HEK293 (cell line): ENCODE data around the gene CFAP221.

Experiments used
- CTCF ChIA-PET: fragments of 350-600 bp; formaldehyde crosslinking; extraction: SDS; loops from one replicate; lab custom pipeline; 2021; ENCODE audit warnings: antibody characterized with exemption; lab: Yijun Ruan, JAX
- POLR2A ChIA-PET: fragments of 300-600 bp; formaldehyde crosslinking; extraction: SDS; loops from one replicate; lab custom pipeline; 2020; ENCODE audit warnings: antibody characterized with exemption, inconsistent platforms; lab: Yijun Ruan, JAX
- H3K27ac ChIP-seq: fragments of 200-500 bp; sonication (Bioruptor generic); 2 replicates; pipeline ENCODE4 v1.5.1; 2014; ENCODE audit warnings: low read depth, low read length, control low read depth, inconsistent platforms; ENCODE audit errors: extremely low read depth
- H3K36me3 ChIP-seq, 2 experiments: fragments of 200-500 bp in 1 of 2; sonication (Bioruptor generic) in 1 of 2; 1 replicate in 1 of 2; 2 replicates in 1 of 2; pipeline ENCODE4 v1.5.1; 2014 to 2017; ENCODE audit warnings: inconsistent platforms in 2 of 2, low read length in 2 of 2; ENCODE audit not compliant: control insufficient read depth in 2 of 2, insufficient read depth in 1 of 2
- H3K4me1 ChIP-seq: fragments of 200-500 bp; sonication (Bioruptor generic); 2 replicates; pipeline ENCODE4 v1.5.1; 2014; ENCODE audit warnings: mild to moderate bottlenecking, low read length, inconsistent platforms; ENCODE audit not compliant: control insufficient read depth, insufficient read depth
- H3K4me3 ChIP-seq: 2 replicates; pipeline ENCODE4 v1.5.1; 2011; ENCODE audit warnings: low read depth, mild to moderate bottlenecking, control low read depth, low read length, moderate library complexity
- H3K9me3 ChIP-seq: fragments of 200-500 bp; sonication (Bioruptor generic); 2 replicates; pipeline ENCODE4 v1.5.1; 2014; ENCODE audit warnings: low read depth, low read length, inconsistent platforms; ENCODE audit not compliant: control insufficient read depth, insufficient read depth
- GLIS1 ChIP-seq: fragments of 450-650 bp; formaldehyde crosslinking; IDR thresholded peaks from 2 replicates; pipeline ENCODE4 v1.5.1; 2016; ENCODE audit warnings: missing biosample characterization, missing genetic modification characterization
- MZF1 ChIP-seq: fragments of 450-650 bp; formaldehyde crosslinking; IDR thresholded peaks from 2 replicates; pipeline ENCODE4 v1.5.1; 2017; ENCODE audit warnings: missing biosample characterization, missing genetic modification characterization, borderline replicate concordance
- SETDB1 ChIP-seq: IDR thresholded peaks from one replicate; pipeline ENCODE4 v1.6.1; 2017; ENCODE audit warnings: mild to moderate bottlenecking, low read length, moderate library complexity, mixed read lengths; ENCODE audit not compliant: insufficient read length
- SP3 ChIP-seq: fragments of 450-650 bp; formaldehyde crosslinking; IDR thresholded peaks from 2 replicates; pipeline ENCODE4 v1.5.1; 2016; ENCODE audit warnings: missing biosample characterization, missing genetic modification characterization
- ZBTB17 ChIP-seq: fragments of 450-650 bp; formaldehyde crosslinking; IDR thresholded peaks from 2 replicates; pipeline ENCODE4 v1.5.1; 2016; ENCODE audit warnings: missing biosample characterization, missing genetic modification characterization
- ZBTB48 ChIP-seq: fragments of 450-650 bp; formaldehyde crosslinking; IDR thresholded peaks from 2 replicates; pipeline ENCODE4 v1.5.1; 2016; ENCODE audit warnings: missing biosample characterization, missing genetic modification characterization
- ZIC2 ChIP-seq: fragments of 450-650 bp; formaldehyde crosslinking; IDR thresholded peaks from 2 replicates; pipeline ENCODE4 v1.5.1; 2016; ENCODE audit warnings: missing biosample characterization, missing genetic modification characterization
- ZNF155 ChIP-seq: fragments of 450-650 bp; formaldehyde crosslinking; IDR thresholded peaks from 2 replicates; pipeline ENCODE4 v1.5.1; 2016; ENCODE audit warnings: missing biosample characterization, missing genetic modification characterization
- ZNF302 ChIP-seq: fragments of 450-650 bp; formaldehyde crosslinking; IDR thresholded peaks from 2 replicates; pipeline ENCODE4 v1.5.1; 2016; ENCODE audit warnings: missing biosample characterization, missing genetic modification characterization, low read depth
- ZNF366 ChIP-seq: fragments of 450-650 bp; formaldehyde crosslinking; conservative IDR thresholded peaks from 2 replicates; pipeline ENCODE4 v1.5.1; 2016; ENCODE audit warnings: missing biosample characterization, missing genetic modification characterization
- ZNF394 ChIP-seq: fragments of 450-650 bp; formaldehyde crosslinking; IDR thresholded peaks from 2 replicates; pipeline ENCODE4 v1.5.1; 2016; ENCODE audit warnings: missing biosample characterization, missing genetic modification characterization, mild to moderate bottlenecking, moderate library complexity, borderline replicate concordance
- ZNF561 ChIP-seq: fragments of 450-650 bp; IDR thresholded peaks from 2 replicates; pipeline ENCODE4 v1.5.1; 2018; ENCODE audit warnings: missing biosample characterization, missing genetic modification characterization, borderline replicate concordance
- ZSCAN16 ChIP-seq: fragments of 450-650 bp; formaldehyde crosslinking; IDR thresholded peaks from 2 replicates; pipeline ENCODE4 v1.5.1; 2016; ENCODE audit warnings: missing biosample characterization, missing genetic modification characterization
- TF ChIP-seq, protein P1 (sequence below): sonication (generic); formaldehyde crosslinking; IDR thresholded peaks from 2 replicates; pipeline ENCODE4 v1.8.1; 2022; ENCODE audit warnings: mild to moderate bottlenecking, moderate library complexity, missing genetic modification reagents
- TF ChIP-seq, protein P2 (sequence below): fragments of 450-650 bp; formaldehyde crosslinking; IDR thresholded peaks from 2 replicates; pipeline ENCODE4 v1.5.1; 2016; ENCODE audit warnings: missing biosample characterization, missing genetic modification characterization
- TF ChIP-seq, protein P3 (sequence below): fragments of 450-650 bp; formaldehyde crosslinking; IDR thresholded peaks from 2 replicates; pipeline ENCODE4 v1.5.1; 2016; ENCODE audit warnings: missing biosample characterization, missing genetic modification characterization
- TF ChIP-seq, protein P4 (sequence below): fragments of 450-650 bp; formaldehyde crosslinking; IDR thresholded peaks from 2 replicates; pipeline ENCODE4 v1.5.1; 2016; ENCODE audit warnings: missing biosample characterization, missing genetic modification characterization
- TF ChIP-seq, protein P5 (sequence below): fragments of 450-650 bp; IDR thresholded peaks from 2 replicates; pipeline ENCODE4 v1.5.1; 2018; ENCODE audit warnings: missing biosample characterization, missing genetic modification characterization
- TF ChIP-seq, protein P6 (sequence below): fragments of 450-650 bp; formaldehyde crosslinking; IDR thresholded peaks from 2 replicates; pipeline ENCODE4 v1.5.1; 2017; ENCODE audit warnings: missing biosample characterization, missing genetic modification characterization

CFAP221 gene

DNA sequence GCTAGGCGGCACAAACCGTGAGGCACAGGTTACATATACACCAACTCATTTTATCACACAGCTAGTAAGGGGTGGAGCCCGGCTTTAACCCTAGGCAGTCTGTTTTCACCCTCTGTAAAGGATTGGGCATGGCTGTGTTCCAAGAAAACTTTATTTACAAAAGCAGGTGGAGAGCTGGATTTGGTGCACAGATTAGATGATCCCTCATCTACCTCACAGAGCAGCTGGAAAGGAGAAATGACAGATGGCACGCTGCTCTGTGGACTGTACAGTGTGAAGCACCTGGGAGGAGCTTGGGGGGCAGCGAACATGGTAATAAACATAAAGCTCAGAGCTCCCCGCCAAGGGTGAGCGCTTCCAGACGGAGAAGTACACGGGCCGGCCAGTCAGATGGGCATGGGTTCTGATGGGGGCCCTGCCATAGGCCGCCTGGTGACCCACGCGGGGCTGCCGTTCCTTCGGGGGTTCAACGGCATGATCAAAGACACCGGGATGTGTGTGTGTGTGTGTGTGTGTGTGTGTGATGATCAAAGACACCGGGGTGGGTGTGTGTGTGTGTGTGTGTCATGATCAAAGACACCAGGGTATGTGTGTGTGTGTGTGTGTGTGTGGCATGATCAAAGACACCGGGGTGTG, 133.9 kb downstream of the CFAP221 start:
- no peaks in the 10 kb centered on the region for H3K9me3 ChIP-seq
- ChIA-PET CTCF (interaction anchor here (0.5 to 1.4 kb wide), 5 partner anchors 15 to 635 kb away, joined by 3 to 7 read pairs (median 4); no protein-coding TSS in a partner anchor), POLR2A (interaction anchor here (0.7 to 1.7 kb wide), 4 partner anchors 13 to 311 kb away, joined by 3 to 7 read pairs (median 5); partner anchors contain the start of genes C2orf76, DBI and PTPN4)
- peaks cover 0 to 25% of the 10 kb centered on the region in 2 experiments; a peak in 1 of 3 replicates for H3K36me3 ChIP-seq
- no peak overlapping the region for H3K4me3 ChIP-seq
- peak; percentile 40; the same call in 1 of the 2 replicates for TF ChIP-seq MZF1 (tag by site-specific recombination)
- TF ChIP-seq, protein P1, sequence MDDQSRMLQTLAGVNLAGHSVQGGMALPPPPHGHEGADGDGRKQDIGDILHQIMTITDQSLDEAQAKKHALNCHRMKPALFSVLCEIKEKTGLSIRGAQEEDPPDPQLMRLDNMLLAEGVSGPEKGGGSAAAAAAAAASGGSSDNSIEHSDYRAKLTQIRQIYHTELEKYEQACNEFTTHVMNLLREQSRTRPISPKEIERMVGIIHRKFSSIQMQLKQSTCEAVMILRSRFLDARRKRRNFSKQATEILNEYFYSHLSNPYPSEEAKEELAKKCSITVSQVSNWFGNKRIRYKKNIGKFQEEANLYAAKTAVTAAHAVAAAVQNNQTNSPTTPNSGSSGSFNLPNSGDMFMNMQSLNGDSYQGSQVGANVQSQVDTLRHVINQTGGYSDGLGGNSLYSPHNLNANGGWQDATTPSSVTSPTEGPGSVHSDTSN (CRISPR knock-in tag) = no peak
- TF ChIP-seq, protein P2, sequence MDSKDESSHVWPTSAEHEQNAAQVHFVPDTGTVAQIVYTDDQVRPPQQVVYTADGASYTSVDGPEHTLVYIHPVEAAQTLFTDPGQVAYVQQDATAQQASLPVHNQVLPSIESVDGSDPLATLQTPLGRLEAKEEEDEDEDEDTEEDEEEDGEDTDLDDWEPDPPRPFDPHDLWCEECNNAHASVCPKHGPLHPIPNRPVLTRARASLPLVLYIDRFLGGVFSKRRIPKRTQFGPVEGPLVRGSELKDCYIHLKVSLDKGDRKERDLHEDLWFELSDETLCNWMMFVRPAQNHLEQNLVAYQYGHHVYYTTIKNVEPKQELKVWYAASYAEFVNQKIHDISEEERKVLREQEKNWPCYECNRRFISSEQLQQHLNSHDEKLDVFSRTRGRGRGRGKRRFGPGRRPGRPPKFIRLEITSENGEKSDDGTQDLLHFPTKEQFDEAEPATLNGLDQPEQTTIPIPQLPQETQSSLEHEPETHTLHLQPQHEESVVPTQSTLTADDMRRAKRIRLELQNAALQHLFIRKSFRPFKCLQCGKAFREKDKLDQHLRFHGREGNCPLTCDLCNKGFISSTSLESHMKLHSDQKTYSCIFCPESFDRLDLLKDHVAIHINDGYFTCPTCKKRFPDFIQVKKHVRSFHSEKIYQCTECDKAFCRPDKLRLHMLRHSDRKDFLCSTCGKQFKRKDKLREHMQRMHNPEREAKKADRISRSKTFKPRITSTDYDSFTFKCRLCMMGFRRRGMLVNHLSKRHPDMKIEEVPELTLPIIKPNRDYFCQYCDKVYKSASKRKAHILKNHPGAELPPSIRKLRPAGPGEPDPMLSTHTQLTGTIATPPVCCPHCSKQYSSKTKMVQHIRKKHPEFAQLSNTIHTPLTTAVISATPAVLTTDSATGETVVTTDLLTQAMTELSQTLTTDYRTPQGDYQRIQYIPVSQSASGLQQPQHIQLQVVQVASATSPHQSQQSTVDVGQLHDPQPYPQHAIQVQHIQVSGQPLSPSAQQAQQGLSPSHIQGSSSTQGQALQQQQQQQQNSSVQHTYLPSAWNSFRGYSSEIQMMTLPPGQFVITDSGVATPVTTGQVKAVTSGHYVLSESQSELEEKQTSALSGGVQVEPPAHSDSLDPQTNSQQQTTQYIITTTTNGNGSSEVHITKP (tag by site-specific recombination) = peak; percentile 76
- TF ChIP-seq ZNF302 = no peak
- 0 out of 2 replicates have a peak, but pooled peaks have one; percentile 8 for TF ChIP-seq SP3 (tag by site-specific recombination)
- TF ChIP-seq, protein P3, sequence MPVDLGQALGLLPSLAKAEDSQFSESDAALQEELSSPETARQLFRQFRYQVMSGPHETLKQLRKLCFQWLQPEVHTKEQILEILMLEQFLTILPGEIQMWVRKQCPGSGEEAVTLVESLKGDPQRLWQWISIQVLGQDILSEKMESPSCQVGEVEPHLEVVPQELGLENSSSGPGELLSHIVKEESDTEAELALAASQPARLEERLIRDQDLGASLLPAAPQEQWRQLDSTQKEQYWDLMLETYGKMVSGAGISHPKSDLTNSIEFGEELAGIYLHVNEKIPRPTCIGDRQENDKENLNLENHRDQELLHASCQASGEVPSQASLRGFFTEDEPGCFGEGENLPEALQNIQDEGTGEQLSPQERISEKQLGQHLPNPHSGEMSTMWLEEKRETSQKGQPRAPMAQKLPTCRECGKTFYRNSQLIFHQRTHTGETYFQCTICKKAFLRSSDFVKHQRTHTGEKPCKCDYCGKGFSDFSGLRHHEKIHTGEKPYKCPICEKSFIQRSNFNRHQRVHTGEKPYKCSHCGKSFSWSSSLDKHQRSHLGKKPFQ (tag by site-specific recombination) = no peak
- peak; percentile 79; the same call in 1 of the 2 replicates for TF ChIP-seq ZNF561 (tag by site-specific recombination)
- peak; percentile 40; the same call in 1 of the 2 replicates for TF ChIP-seq GLIS1 (tag by site-specific recombination)
- no peak for TF ChIP-seq ZSCAN16 (tag by site-specific recombination)
- TF ChIP-seq, protein P4, sequence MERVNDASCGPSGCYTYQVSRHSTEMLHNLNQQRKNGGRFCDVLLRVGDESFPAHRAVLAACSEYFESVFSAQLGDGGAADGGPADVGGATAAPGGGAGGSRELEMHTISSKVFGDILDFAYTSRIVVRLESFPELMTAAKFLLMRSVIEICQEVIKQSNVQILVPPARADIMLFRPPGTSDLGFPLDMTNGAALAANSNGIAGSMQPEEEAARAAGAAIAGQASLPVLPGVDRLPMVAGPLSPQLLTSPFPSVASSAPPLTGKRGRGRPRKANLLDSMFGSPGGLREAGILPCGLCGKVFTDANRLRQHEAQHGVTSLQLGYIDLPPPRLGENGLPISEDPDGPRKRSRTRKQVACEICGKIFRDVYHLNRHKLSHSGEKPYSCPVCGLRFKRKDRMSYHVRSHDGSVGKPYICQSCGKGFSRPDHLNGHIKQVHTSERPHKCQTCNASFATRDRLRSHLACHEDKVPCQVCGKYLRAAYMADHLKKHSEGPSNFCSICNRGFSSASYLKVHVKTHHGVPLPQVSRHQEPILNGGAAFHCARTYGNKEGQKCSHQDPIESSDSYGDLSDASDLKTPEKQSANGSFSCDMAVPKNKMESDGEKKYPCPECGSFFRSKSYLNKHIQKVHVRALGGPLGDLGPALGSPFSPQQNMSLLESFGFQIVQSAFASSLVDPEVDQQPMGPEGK (tag by site-specific recombination) = peak; percentile 22; the same call in 1 of the 2 replicates
- peak; percentile 67; the same call in 1 of the 2 replicates for TF ChIP-seq ZNF394
- no peak for TF ChIP-seq ZNF155 (tag by site-specific recombination)
- TF ChIP-seq, protein P5, sequence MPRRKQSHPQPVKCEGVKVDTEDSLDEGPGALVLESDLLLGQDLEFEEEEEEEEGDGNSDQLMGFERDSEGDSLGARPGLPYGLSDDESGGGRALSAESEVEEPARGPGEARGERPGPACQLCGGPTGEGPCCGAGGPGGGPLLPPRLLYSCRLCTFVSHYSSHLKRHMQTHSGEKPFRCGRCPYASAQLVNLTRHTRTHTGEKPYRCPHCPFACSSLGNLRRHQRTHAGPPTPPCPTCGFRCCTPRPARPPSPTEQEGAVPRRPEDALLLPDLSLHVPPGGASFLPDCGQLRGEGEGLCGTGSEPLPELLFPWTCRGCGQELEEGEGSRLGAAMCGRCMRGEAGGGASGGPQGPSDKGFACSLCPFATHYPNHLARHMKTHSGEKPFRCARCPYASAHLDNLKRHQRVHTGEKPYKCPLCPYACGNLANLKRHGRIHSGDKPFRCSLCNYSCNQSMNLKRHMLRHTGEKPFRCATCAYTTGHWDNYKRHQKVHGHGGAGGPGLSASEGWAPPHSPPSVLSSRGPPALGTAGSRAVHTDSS (tag by site-specific recombination) = peak; percentile 69
- TF ChIP-seq ZBTB48 = peak; percentile 92
- TF ChIP-seq SETDB1 = peak; percentile 14
- peak; percentile 85 for TF ChIP-seq ZBTB17 (tag by site-specific recombination)
- TF ChIP-seq ZNF366 (tag by site-specific recombination) = 0 out of 2 replicates have a peak, but pooled peaks have one; percentile 25
- TF ChIP-seq, protein P6, sequence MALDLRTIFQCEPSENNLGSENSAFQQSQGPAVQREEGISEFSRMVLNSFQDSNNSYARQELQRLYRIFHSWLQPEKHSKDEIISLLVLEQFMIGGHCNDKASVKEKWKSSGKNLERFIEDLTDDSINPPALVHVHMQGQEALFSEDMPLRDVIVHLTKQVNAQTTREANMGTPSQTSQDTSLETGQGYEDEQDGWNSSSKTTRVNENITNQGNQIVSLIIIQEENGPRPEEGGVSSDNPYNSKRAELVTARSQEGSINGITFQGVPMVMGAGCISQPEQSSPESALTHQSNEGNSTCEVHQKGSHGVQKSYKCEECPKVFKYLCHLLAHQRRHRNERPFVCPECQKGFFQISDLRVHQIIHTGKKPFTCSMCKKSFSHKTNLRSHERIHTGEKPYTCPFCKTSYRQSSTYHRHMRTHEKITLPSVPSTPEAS (tag by site-specific recombination) = peak; percentile 87
- 0 out of 2 replicates have a peak, but pooled peaks have one; percentile 18 for TF ChIP-seq ZIC2
- H3K27ac ChIP-seq = no peak overlapping the region
- H3K4me1 ChIP-seq = peaks cover 2% of the 10 kb centered on the region; the same call in 1 of the 2 replicates
